WTC11 (cell line): ENCODE data around the gene DNTT. TPM values are rescaled to one million over a fixed set of nuclear protein-coding genes. Genes with fewer than 3 reads are reported as not detected.

Experiments
- ATAC-seq: fragments of 200-7000 bp; cut with Tn5 transposase; 2 replicates; pipeline ENCODE4 v1.10.0; 2021; ENCODE audit warnings: mild to moderate bottlenecking, moderate library complexity
- CTCF ChIA-PET: fragments of 300-600 bp; sonication (Branson Sonifier 250); formaldehyde crosslinking; loops from one replicate; lab custom pipeline; 2021; ENCODE audit warnings: antibody characterized with exemption; lab: Charles Lee
- POLR2A ChIA-PET: fragments of 350-600 bp; sonication (Branson Sonifier 250); formaldehyde crosslinking; loops from one replicate; lab custom pipeline; 2021; ENCODE audit warnings: antibody characterized with exemption; lab: Charles Lee
- DNase-seq: peaks from one replicate; pipeline ENCODE4 v3.0.0; 2021; ENCODE audit warnings: low spot score
- H3K27ac Mint-ChIP-seq: 2 replicates; pipeline ENCODE4 v1.8.0; 2021; ENCODE audit warnings: mixed read lengths
- H3K27me3 Mint-ChIP-seq: 2 replicates; pipeline ENCODE4 v1.8.0; 2021; ENCODE audit warnings: low read depth, mild to moderate bottlenecking, moderate library complexity, mixed read lengths
- H3K36me3 Mint-ChIP-seq: 2 replicates; pipeline ENCODE4 v1.8.0; 2021; ENCODE audit warnings: mixed read lengths
- H3K4me1 Mint-ChIP-seq: 2 replicates; pipeline ENCODE4 v1.8.0; 2022; ENCODE audit warnings: mixed read lengths
- H3K4me3 Mint-ChIP-seq: 2 replicates; pipeline ENCODE4 v1.8.0; 2021; ENCODE audit warnings: mild to moderate bottlenecking, moderate library complexity, mixed read lengths
- H3K9me3 Mint-ChIP-seq: 2 replicates; pipeline ENCODE4 v1.8.0; 2021; ENCODE audit warnings: mixed read lengths
- CREM ChIP-seq: sonication (generic); formaldehyde crosslinking; IDR thresholded peaks from 2 replicates; pipeline ENCODE4 v1.8.1; 2022; ENCODE audit warnings: mild to moderate bottlenecking, missing genetic modification reagents, moderate library complexity
- E2F4 ChIP-seq: sonication (generic); formaldehyde crosslinking; IDR thresholded peaks from 2 replicates; pipeline ENCODE4 v1.8.1; 2022; ENCODE audit warnings: low read depth, mild to moderate bottlenecking, moderate library complexity, missing genetic modification reagents, borderline replicate concordance
- FOXJ3 ChIP-seq: sonication (generic); formaldehyde crosslinking; IDR thresholded peaks from 2 replicates; pipeline ENCODE4 v1.9.0; 2021; ENCODE audit warnings: missing genetic modification reagents, mild to moderate bottlenecking, borderline replicate concordance
- MYBL2 ChIP-seq: sonication (generic); formaldehyde crosslinking; IDR thresholded peaks from 2 replicates; pipeline ENCODE4 v1.8.1; 2023; ENCODE audit warnings: mild to moderate bottlenecking, moderate library complexity, missing genetic modification reagents
- NFATC4 ChIP-seq: fragments of 250-450 bp; sonication (Bioruptor Pico); IDR thresholded peaks from 2 replicates; pipeline ENCODE4 v1.9.0; 2021; ENCODE audit warnings: mild to moderate bottlenecking
- PRRX2 ChIP-seq: fragments of 250-450 bp; sonication (Bioruptor Pico); IDR thresholded peaks from 2 replicates; pipeline ENCODE4 v1.8.0; 2021; ENCODE audit warnings: mild to moderate bottlenecking
- SMAD3 ChIP-seq: sonication (generic); formaldehyde crosslinking; IDR thresholded peaks from 2 replicates; pipeline ENCODE4 v1.8.0; 2022; ENCODE audit warnings: missing genetic modification reagents, mild to moderate bottlenecking, borderline replicate concordance
- SMAD4 ChIP-seq: sonication (generic); formaldehyde crosslinking; IDR thresholded peaks from 2 replicates; pipeline ENCODE4 v1.8.0; 2022; ENCODE audit warnings: mild to moderate bottlenecking, missing genetic modification reagents
- SP1 ChIP-seq: sonication (generic); formaldehyde crosslinking; conservative IDR thresholded peaks from 2 replicates; pipeline ENCODE4 v1.8.1; 2022; ENCODE audit warnings: missing genetic modification reagents
- TEAD4 ChIP-seq: sonication (generic); formaldehyde crosslinking; IDR thresholded peaks from 2 replicates; pipeline ENCODE4 v1.8.0; 2022; ENCODE audit warnings: mild to moderate bottlenecking, missing genetic modification reagents
- ZBTB21 ChIP-seq: sonication (generic); formaldehyde crosslinking; IDR thresholded peaks from 2 replicates; pipeline ENCODE4 v1.8.1; 2023; ENCODE audit warnings: mild to moderate bottlenecking, missing genetic modification reagents, borderline replicate concordance
- ZNF423 ChIP-seq: fragments of 250-450 bp; sonication (Bioruptor Pico); IDR thresholded peaks from 2 replicates; pipeline ENCODE4 v2.1.2; 2022; ENCODE audit warnings: mild to moderate bottlenecking, moderate library complexity
- ZNF532 ChIP-seq: fragments of 250-450 bp; sonication (Bioruptor Pico); IDR thresholded peaks from 2 replicates; pipeline ENCODE4 v1.9.0; 2021; ENCODE audit warnings: mild to moderate bottlenecking, borderline replicate concordance
- total RNA-seq: library from RNA; stranded (reverse); gene quantifications from 3 replicates; pipeline ENCODE4 v1.2.3, GENCODE V29; 2021
- TF ChIP-seq, protein P1 (sequence below): sonication (generic); formaldehyde crosslinking; IDR thresholded peaks from 2 replicates; pipeline ENCODE4 v1.8.1; 2022; ENCODE audit warnings: mild to moderate bottlenecking, missing genetic modification reagents, moderate library complexity, borderline replicate concordance
- TF ChIP-seq, protein P2 (sequence below): fragments of 200-600 bp; IDR thresholded peaks from 2 replicates; pipeline ENCODE4 v1.8.0; 2022; ENCODE audit warnings: antibody characterized with exemption
- TF ChIP-seq, protein P3 (sequence below): sonication (generic); formaldehyde crosslinking; IDR thresholded peaks from 2 replicates; pipeline ENCODE4 v1.8.1; 2022; ENCODE audit warnings: missing genetic modification reagents, borderline replicate concordance

The DNTT gene
- total RNA-seq, 1 experiment from 2014 or later = not detected

DNA sequence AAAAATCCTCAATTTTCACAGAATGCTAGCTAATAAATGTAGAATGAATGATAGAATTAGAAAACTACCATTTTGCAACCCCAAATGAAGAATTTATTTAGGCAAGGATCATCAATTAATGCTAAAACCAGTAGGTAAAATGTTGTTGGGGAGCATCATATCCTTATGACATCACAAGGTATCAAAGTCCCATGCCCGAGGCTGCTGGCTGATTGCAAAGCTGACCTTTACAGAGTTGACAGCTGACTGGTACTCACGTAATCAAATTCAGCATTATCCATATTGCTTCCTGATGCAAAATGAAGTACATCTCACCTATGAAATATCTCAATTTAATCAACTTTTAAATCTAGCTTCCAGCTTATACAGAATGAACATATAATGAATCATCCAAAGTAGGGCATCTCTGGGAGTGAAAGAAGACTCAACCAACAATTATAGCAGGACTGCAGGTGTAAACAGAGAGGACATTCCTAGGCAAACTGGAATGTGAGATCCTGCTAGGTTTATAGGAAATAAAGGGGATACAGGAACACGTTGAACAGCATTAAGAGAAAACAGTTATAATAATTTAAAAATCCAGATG lies 22.7 kb upstream of the DNTT start:
- no peaks in the 10 kb centered on the region for H3K9me3 Mint-ChIP-seq
- H3K4me3 Mint-ChIP-seq = no peak overlapping the region
- POLR2A ChIA-PET = no interaction called here

More for the DNA sequence above, 22.7 kb upstream of the DNTT start:
- no peaks in the 10 kb centered on the region; the same call in 1 of the 2 replicates for H3K27me3 Mint-ChIP-seq
- CTCF ChIA-PET = interaction anchor here (0.6 to 1.2 kb wide), 4 partner anchors 10 to 53 kb away, joined by 3 to 5 read pairs (median 3); no protein-coding TSS in a partner anchor
- no peaks in the 10 kb centered on the region for H3K36me3 Mint-ChIP-seq
- ATAC-seq (no peak), DNase-seq (no peak)
- TF ChIP-seq SMAD3 = no peak
- TF ChIP-seq, protein P1, sequence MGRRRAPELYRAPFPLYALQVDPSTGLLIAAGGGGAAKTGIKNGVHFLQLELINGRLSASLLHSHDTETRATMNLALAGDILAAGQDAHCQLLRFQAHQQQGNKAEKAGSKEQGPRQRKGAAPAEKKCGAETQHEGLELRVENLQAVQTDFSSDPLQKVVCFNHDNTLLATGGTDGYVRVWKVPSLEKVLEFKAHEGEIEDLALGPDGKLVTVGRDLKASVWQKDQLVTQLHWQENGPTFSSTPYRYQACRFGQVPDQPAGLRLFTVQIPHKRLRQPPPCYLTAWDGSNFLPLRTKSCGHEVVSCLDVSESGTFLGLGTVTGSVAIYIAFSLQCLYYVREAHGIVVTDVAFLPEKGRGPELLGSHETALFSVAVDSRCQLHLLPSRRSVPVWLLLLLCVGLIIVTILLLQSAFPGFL (CRISPR knock-in tag) = no peak
- TF ChIP-seq NFATC4 (CRISPR knock-in tag) = no peak
- TF ChIP-seq ZBTB21 = no peak
- TF ChIP-seq E2F4 (CRISPR knock-in tag) = no peak
- TF ChIP-seq PRRX2 (CRISPR knock-in tag) = no peak
- TF ChIP-seq, protein P2, sequence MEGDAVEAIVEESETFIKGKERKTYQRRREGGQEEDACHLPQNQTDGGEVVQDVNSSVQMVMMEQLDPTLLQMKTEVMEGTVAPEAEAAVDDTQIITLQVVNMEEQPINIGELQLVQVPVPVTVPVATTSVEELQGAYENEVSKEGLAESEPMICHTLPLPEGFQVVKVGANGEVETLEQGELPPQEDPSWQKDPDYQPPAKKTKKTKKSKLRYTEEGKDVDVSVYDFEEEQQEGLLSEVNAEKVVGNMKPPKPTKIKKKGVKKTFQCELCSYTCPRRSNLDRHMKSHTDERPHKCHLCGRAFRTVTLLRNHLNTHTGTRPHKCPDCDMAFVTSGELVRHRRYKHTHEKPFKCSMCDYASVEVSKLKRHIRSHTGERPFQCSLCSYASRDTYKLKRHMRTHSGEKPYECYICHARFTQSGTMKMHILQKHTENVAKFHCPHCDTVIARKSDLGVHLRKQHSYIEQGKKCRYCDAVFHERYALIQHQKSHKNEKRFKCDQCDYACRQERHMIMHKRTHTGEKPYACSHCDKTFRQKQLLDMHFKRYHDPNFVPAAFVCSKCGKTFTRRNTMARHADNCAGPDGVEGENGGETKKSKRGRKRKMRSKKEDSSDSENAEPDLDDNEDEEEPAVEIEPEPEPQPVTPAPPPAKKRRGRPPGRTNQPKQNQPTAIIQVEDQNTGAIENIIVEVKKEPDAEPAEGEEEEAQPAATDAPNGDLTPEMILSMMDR = no peak
- no peak for TF ChIP-seq ZNF532 (CRISPR knock-in tag)
- no peak for TF ChIP-seq ZNF423 (CRISPR knock-in tag)
- TF ChIP-seq CREM (CRISPR knock-in tag) = no peak
- no peak for TF ChIP-seq FOXJ3 (CRISPR knock-in tag)
- TF ChIP-seq SP1 (CRISPR knock-in tag) = no peak
- no peak for TF ChIP-seq TEAD4 (CRISPR knock-in tag)
- TF ChIP-seq SMAD4 (CRISPR knock-in tag) = no peak
- TF ChIP-seq, protein P3, sequence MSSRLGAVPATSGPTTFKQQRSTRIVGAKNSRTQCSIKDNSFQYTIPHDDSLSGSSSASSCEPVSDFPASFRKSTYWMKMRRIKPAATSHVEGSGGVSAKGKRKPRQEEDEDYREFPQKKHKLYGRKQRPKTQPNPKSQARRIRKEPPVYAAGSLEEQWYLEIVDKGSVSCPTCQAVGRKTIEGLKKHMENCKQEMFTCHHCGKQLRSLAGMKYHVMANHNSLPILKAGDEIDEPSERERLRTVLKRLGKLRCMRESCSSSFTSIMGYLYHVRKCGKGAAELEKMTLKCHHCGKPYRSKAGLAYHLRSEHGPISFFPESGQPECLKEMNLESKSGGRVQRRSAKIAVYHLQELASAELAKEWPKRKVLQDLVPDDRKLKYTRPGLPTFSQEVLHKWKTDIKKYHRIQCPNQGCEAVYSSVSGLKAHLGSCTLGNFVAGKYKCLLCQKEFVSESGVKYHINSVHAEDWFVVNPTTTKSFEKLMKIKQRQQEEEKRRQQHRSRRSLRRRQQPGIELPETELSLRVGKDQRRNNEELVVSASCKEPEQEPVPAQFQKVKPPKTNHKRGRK (CRISPR knock-in tag) = no peak
- no peak for TF ChIP-seq MYBL2 (CRISPR knock-in tag)
- no peak overlapping the region for H3K27ac Mint-ChIP-seq
- peaks cover 8% of the 10 kb centered on the region for H3K4me1 Mint-ChIP-seq
